Heart right ventricle (tissue), 16 donors: ENCODE results near the gene CASP10. TPM values are rescaled to one million over a fixed set of nuclear protein-coding genes. Genes with fewer than 3 reads are reported as not detected.

Source experiments
- ATAC-seq, 8 donors: fragments of 200-7000 bp; cut with Tn5 transposase; one replicate each; pipeline ENCODE4 v1.9.1; 2020; ENCODE audit warnings: mild to moderate bottlenecking in 8 of 8, moderate library complexity in 8 of 8, moderate number of reproducible peaks in 1 of 8
- DNase-seq, 2 donors: peaks; one replicate each; pipeline ENCODE4 v3.0.0-alpha.2; 2020
- H3K27ac ChIP-seq, 10 donors: fragments of 200-600 bp; sonication (generic) in 2 of 10; one replicate each; pipeline versions ENCODE4 v1.5.0 to v1.8.0; 2020 to 2022; ENCODE audit warnings: mild to moderate bottlenecking in 3 of 10
- H3K27me3 ChIP-seq, 7 donors: fragments of 200-600 bp; one replicate each; pipeline ENCODE4 v1.8.0; 2021 to 2022; ENCODE audit warnings: mild to moderate bottlenecking in 2 of 7
- H3K36me3 ChIP-seq, 9 donors: fragments of 200-600 bp; sonication (generic) in 1 of 9; one replicate each; pipeline versions ENCODE4 v1.5.0 to v1.8.0; 2020 to 2022; ENCODE audit warnings: mild to moderate bottlenecking in 2 of 9
- H3K4me1 ChIP-seq, 9 donors: fragments of 200-600 bp; sonication (generic) in 1 of 9; one replicate each; pipeline versions ENCODE4 v1.5.0 to v1.8.0; 2020 to 2022; ENCODE audit warnings: mild to moderate bottlenecking in 4 of 9
- H3K4me3 ChIP-seq, 10 donors: fragments of 200-600 bp; sonication (generic) in 2 of 10; one replicate each; pipeline versions ENCODE4 v1.5.0 to v1.8.0; 2020 to 2022; ENCODE audit warnings: mild to moderate bottlenecking in 7 of 10, moderate library complexity in 2 of 10
- H3K9me3 ChIP-seq, 11 donors: fragments of 200-600 bp in 10 of 11; sonication (generic) in 2 of 11; one replicate each; pipeline versions ENCODE4 v1.5.0 to v1.8.0; 2013 to 2022; ENCODE audit warnings: mild to moderate bottlenecking in 2 of 11, control low read depth in 1 of 11, moderate library complexity in 1 of 11
- CTCF ChIP-seq, 9 donors: fragments of 200-600 bp; sonication (generic) in 2 of 9; IDR thresholded peaks; one replicate each; pipeline versions ENCODE4 v1.5.0 to v1.8.0; 2021 to 2022; ENCODE audit warnings: antibody characterized with exemption in 9 of 9, mild to moderate bottlenecking in 5 of 9, moderate library complexity in 1 of 9
- WGBS, 2 donors: extraction: QIAGEN DNeasy Blood & Tissue Kit; methylation state at CpG; one replicate each; pipeline ENCODE4 v1.1.7; 2013; ENCODE audit warnings: inconsistent platforms in 1 of 2; 5-methylcytosine and 5-hydroxymethylcytosine counted together
- intact Hi-C, 10 donors: fragments of 100-400 bp; cut with DNase I; formaldehyde crosslinking; loops; one replicate each; pipeline versions ENCODE4 v1.11.1 to v1.14.2; 2022
- polyA plus RNA-seq, 2 donors: library from polyadenylated mRNA; stranded (reverse); fragments of 200-250 nt; gene quantifications; one replicate each; pipeline ENCODE4 v1.2.3, GENCODE V29; 2013
- total RNA-seq, 10 donors: library from RNA; stranded (reverse); fragmentation: NEBNext Ultra II Directional in 3 of 10; extraction: Animal tissue kit (Norgen Biotek cat#: 25700) in 3 of 10; gene quantifications; one replicate each; pipeline versions ENCODE4 v1.2.1 to v1.2.4, GENCODE V29; 2021 to 2023
- donor health status: Arrhythmogenic right ventricular cardiomyopathy.
- donor health status: ischemic (EF 13 %, LVEDD 7.1; RV severe dilation, severe dysfunction).
- donor health status: healthy with polysubstance abuse.
- donor health status: DM: no; HTN: yes; CAD: no.
- donor health status: DM: no; HTN: no; CAD: no.
- donor health status: ischemic (EF 25% LVEDD 6.9; RV normal size, moderate dysfunction).
- donor health status: ischemic (EF 25% LVEDD 5.7; RV mildly dilated, moderate dysfunction).
- donor health status: healthy.
- donor health status: DM: yes; HTN: yes; CAD: no.
- donor health status: Ischemic cardiomyopathy.
- donor health status: ischemic (EF 35%, LVEDD 5.7; RV mildly dilated, moderate dysfunction).
- donor health status: nonischemic (EF 11% LVEDD 7.7; RV severe dilation, severe dysfunction).
- donor health status: DM: yes; HTN: yes; CAD: no.
- donor health status: PGD.
- donor health status: ischemic (EF 29% LVEDD 5.4; RV normal size, mild dysfunction).
- donor health status: nonischemic (EF 23%, LVEDD 6.1; RV moderate dilation, normal function).

CASP10 gene
- total and polyA plus RNA-seq, 12 donors = 2.0 to 13.2 (median 5.6) TPM

GRCh38 chr2:201264472-201265173 is 81.7 kb downstream of the CASP10 start:
- Histone ChIP-seq H3K36me3 (peaks cover 0 to 34% (median 0%) of the 10 kb centered on the region in 9 donors), H3K9me3 (no peaks in the 10 kb centered on the region), H3K27ac (peak overlapping the region in 1 of 10 donors; percentile 5), H3K27me3 (no peaks in the 10 kb centered on the region), H3K4me3 (no peak overlapping the region), H3K4me1 (peaks cover 0 to 52% (median 12%) of the 10 kb centered on the region in 9 donors)
- ATAC-seq (peak in 5 of 8 donors; percentile 38 to 90 (median 68)), DNase-seq (peak in 1 of 2 donors; percentile 8)
- no peak for TF ChIP-seq CTCF (IDR thresholded peaks at IDR 0.05)
- intact Hi-C loops = no loop called here
- WGBS, 2 donors = 86 to 87% methylated on average over 7 of the region's 7 CpGs

DNA sequence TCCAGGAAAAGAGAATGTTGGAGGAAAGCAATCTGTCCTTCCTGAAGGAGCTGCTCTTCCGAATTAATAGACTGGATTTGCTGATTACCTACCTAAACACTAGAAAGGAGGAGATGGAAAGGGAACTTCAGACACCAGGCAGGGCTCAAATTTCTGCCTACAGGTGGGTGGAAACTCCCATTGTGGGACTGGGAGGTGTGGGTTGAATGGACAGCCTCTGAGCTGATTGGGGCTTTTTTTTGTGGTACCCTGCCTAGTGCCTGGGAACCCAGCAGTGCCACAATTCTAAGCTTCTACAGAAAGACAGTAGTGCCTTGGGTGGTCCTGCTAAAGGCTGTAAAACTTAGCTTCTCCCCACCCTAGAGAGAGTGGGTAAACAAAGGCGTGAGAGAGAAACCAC is 83.7 kb downstream of the CASP10 start:
- DNase-seq (no peak), ATAC-seq (no peak)
- Histone ChIP-seq H3K27me3 (no peaks in the 10 kb centered on the region), H3K4me3 (no peak overlapping the region), H3K4me1 (peaks cover 0 to 36% (median 10%) of the 10 kb centered on the region in 9 donors), H3K9me3 (no peaks in the 10 kb centered on the region), H3K27ac (no peak overlapping the region), H3K36me3 (peaks cover 0 to 54% (median 0%) of the 10 kb centered on the region in 9 donors)
- no peak for TF ChIP-seq CTCF (IDR thresholded peaks at IDR 0.05)
- 78 to 80% methylated on average over 2 of the region's 2 CpGs for WGBS, 2 donors
- intact Hi-C loops = no loop called here

GRCh38 chr2:201267278-201268030 is 84.5 kb downstream of the CASP10 start:
- DNase-seq = no peak
- no peak for TF ChIP-seq CTCF (IDR thresholded peaks at IDR 0.05)
- no peak for ATAC-seq
- Histone ChIP-seq H3K9me3 (no peaks in the 10 kb centered on the region), H3K36me3 (peaks cover 0 to 62% (median 0%) of the 10 kb centered on the region in 9 donors), H3K27ac (no peak overlapping the region), H3K4me3 (no peak overlapping the region), H3K4me1 (peaks cover 0 to 31% (median 10%) of the 10 kb centered on the region in 9 donors), H3K27me3 (no peaks in the 10 kb centered on the region)
- WGBS, 2 donors = 90 to 93% methylated on average over 12 of the region's 12 CpGs
- intact Hi-C loops = no loop called here

GRCh38 chr2:201269764-201270163 is 86.8 kb downstream of the CASP10 start:
- Histone ChIP-seq H3K27ac (no peak overlapping the region), H3K4me3 (no peak overlapping the region), H3K27me3 (no peaks in the 10 kb centered on the region), H3K36me3 (peaks cover 0 to 85% (median 5%) of the 10 kb centered on the region in 9 donors), H3K4me1 (peaks cover 0 to 14% (median 2%) of the 10 kb centered on the region in 9 donors), H3K9me3 (no peaks in the 10 kb centered on the region)
- intact Hi-C loops = no loop called here
- WGBS, 2 donors = 93 to 99% methylated on average over 2 of the region's 2 CpGs
- no peak for TF ChIP-seq CTCF (IDR thresholded peaks at IDR 0.05)
- ATAC-seq = no peak
- DNase-seq = no peak
